SIG-M5 (cell line): ENCODE measurements around the gene FGD1.

Experiments
- DNase-seq: peaks from one replicate; lab custom pipeline; 2025; lab: John Stamatoyannopoulos, UW

FGD1 gene

GRCh38 chrX:54397113-54397512, 98.9 kb downstream of the FGD1 start:
- no peak for DNase-seq
